ENCODE measurements around the gene MAP2K4. TPM values are rescaled to one million over a fixed set of nuclear protein-coding genes. Genes with fewer than 3 reads are reported as not detected.

Gene MAP2K4
- total and polyA plus RNA-seq, 2 donors (not counting 1 experiment from before 2014, with no cell fraction given) = 6.2 to 44.8 TPM

DNA sequence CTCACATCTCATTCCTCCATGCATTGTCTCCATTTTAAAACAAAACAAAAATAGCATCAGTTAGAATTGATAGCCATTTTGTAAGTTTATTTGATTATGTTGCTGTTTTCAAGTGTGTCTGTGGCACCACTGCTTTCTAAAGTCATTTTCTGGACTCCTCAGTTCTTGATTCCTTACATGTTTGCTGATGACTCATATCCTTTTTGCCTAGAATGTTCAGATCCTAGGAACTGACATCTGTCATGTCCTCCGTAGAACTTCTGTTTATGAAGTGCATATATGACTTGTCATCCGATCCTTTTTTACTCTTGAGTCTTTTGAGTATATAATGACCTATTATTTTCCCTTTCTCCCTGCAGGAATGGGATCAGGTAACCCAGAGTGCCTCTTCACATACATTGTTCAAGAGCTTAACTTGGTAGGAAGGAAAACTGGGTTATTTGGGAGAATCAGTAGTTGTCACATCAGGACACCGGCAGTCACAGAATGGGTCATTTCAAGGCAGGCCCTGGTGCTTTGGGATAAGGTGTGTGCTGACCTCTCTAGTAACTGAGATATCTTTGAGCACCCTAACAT lies 69.2 kb downstream of the MAP2K4 start:
- H3K36me3 ChIP-seq (replicated peaks in 1 of 2; ENCODE audit: control extremely low read depth in 1 of 2, control insufficient read depth in 1 of 2, extremely low read depth in 1 of 2, insufficient read depth in 2 of 2, low read length in 1 of 2) = peaks cover 0 to 15% of the 10 kb centered on the region in 2 experiments
- peaks cover 3% of the 10 kb centered on the region for H4K20me1 ChIP-seq (ENCODE audit: control insufficient read depth, insufficient read depth, low read length, poor library complexity, severe bottlenecking)
- intact Hi-C loops (cut with micrococcal nuclease) = no loop called here
- H3K9me3 Mint-ChIP-seq (ENCODE audit: insufficient read depth) = no peaks in the 10 kb centered on the region
- DNase-seq (no peak), ATAC-seq (ENCODE audit: low read depth) (no peak)
- no peak overlapping the region for H2AFZ ChIP-seq (ENCODE audit: insufficient read depth, low read depth, low read length, poor library complexity, severe bottlenecking)
- H3K4me2 ChIP-seq (replicated peaks; ENCODE audit: low read depth, low read length, poor library complexity, severe bottlenecking) = no peak overlapping the region
- H3K27ac ChIP-seq (ENCODE audit: low read length in 2 of 2) = no peak overlapping the region
- H3K79me2 ChIP-seq (ENCODE audit: control insufficient read depth, insufficient read depth, low read length) = peaks cover 3% of the 10 kb centered on the region
- H3K4me1 ChIP-seq (ENCODE audit: control insufficient read depth in 2 of 2, insufficient read depth in 2 of 2, low read length in 2 of 2) = no peaks in the 10 kb centered on the region
- ChIA-PET CTCF (no interaction called here), POLR2A (no interaction called here)
- H3K4me3 Mint-ChIP-seq = no peak overlapping the region
- H3K27me3 Mint-ChIP-seq = no peaks in the 10 kb centered on the region
- 100% methylated on average over 2 of the region's 3 CpGs for WGBS (ENCODE audit: insufficient coverage)
- no peak overlapping the region for H3K9ac ChIP-seq (ENCODE audit: low read length)
- peaks cover 5% of the 10 kb centered on the region for H3K4me1 Mint-ChIP-seq
- no peaks in the 10 kb centered on the region for H3K27me3 ChIP-seq (replicated peaks in 1 of 4; ENCODE audit: control extremely low read depth in 1 of 4, control insufficient read depth in 3 of 4, insufficient read depth in 4 of 4, low read length in 3 of 4)
- H3K9me3 ChIP-seq (ENCODE audit: control extremely low read depth in 1 of 3, control insufficient read depth in 2 of 3, insufficient read depth in 1 of 3, low read length in 2 of 3) = no peaks in the 10 kb centered on the region
- no peak overlapping the region for H3K27ac Mint-ChIP-seq
- no peak overlapping the region for H3K4me3 ChIP-seq (ENCODE audit: control extremely low read depth in 1 of 5, extremely low read depth in 1 of 5, insufficient read depth in 1 of 5, low read depth in 2 of 5, low read length in 4 of 5)
- TF ChIP-seq, protein P1, sequence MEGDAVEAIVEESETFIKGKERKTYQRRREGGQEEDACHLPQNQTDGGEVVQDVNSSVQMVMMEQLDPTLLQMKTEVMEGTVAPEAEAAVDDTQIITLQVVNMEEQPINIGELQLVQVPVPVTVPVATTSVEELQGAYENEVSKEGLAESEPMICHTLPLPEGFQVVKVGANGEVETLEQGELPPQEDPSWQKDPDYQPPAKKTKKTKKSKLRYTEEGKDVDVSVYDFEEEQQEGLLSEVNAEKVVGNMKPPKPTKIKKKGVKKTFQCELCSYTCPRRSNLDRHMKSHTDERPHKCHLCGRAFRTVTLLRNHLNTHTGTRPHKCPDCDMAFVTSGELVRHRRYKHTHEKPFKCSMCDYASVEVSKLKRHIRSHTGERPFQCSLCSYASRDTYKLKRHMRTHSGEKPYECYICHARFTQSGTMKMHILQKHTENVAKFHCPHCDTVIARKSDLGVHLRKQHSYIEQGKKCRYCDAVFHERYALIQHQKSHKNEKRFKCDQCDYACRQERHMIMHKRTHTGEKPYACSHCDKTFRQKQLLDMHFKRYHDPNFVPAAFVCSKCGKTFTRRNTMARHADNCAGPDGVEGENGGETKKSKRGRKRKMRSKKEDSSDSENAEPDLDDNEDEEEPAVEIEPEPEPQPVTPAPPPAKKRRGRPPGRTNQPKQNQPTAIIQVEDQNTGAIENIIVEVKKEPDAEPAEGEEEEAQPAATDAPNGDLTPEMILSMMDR (IDR thresholded peaks at IDR 0.05) = no peak
- no peak for TF ChIP-seq EZH2 (IDR thresholded peaks at IDR 0.05; ENCODE audit: borderline replicate concordance, insufficient read depth, low read depth, low read length, poor library complexity, severe bottlenecking)

DNA sequence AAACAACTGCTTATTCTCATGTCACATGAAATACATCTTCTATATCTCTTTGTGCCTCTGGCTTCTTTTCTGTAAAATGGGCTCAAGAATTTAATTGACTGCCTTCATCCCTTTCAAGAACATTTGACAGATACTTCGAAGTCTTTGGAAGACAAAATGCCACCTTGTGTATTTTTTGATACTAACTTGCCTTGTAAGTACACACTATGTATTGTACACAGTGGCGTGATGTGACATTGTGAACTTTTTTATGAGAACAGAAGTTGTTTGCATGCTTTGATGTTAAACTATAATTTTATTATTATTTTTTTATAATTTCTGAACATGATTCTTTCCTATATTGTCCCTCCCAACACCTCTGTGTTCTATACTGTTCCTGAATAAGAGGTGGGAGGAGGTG lies 73.7 kb downstream of the MAP2K4 start:
- no CpG with 5 or more reads among the region's 2 CpGs for WGBS (ENCODE audit: insufficient coverage)
- H3K4me3 Mint-ChIP-seq = no peak overlapping the region
- TF ChIP-seq EZH2 (IDR thresholded peaks at IDR 0.05; ENCODE audit: borderline replicate concordance, insufficient read depth, low read depth, low read length, poor library complexity, severe bottlenecking) = no peak
- TF ChIP-seq, protein P1 (IDR thresholded peaks at IDR 0.05) = no peak
- H3K27ac Mint-ChIP-seq = no peak overlapping the region
- no peaks in the 10 kb centered on the region for H3K79me2 ChIP-seq (ENCODE audit: control insufficient read depth, insufficient read depth, low read length)
- no peaks in the 10 kb centered on the region for H3K27me3 ChIP-seq (replicated peaks in 1 of 4; ENCODE audit: control extremely low read depth in 1 of 4, control insufficient read depth in 3 of 4, insufficient read depth in 4 of 4, low read length in 3 of 4)
- peaks cover 6% of the 10 kb centered on the region for H4K20me1 ChIP-seq (ENCODE audit: control insufficient read depth, insufficient read depth, low read length, poor library complexity, severe bottlenecking)
- intact Hi-C loops (cut with micrococcal nuclease) = no loop called here
- H3K36me3 ChIP-seq (replicated peaks in 1 of 2; ENCODE audit: control extremely low read depth in 1 of 2, control insufficient read depth in 1 of 2, extremely low read depth in 1 of 2, insufficient read depth in 2 of 2, low read length in 1 of 2) = peaks cover 8 to 17% of the 10 kb centered on the region in 2 experiments
- CTCF ChIA-PET = no interaction called here
- H3K4me1 Mint-ChIP-seq = peaks cover 9% of the 10 kb centered on the region
- H3K4me2 ChIP-seq (replicated peaks; ENCODE audit: low read depth, low read length, poor library complexity, severe bottlenecking) = no peak overlapping the region
- no peak for DNase-seq
- no peak overlapping the region for H2AFZ ChIP-seq (ENCODE audit: insufficient read depth, low read depth, low read length, poor library complexity, severe bottlenecking)
- H3K9me3 Mint-ChIP-seq (ENCODE audit: insufficient read depth) = no peaks in the 10 kb centered on the region
- POLR2A ChIA-PET = no interaction called here
- no peak overlapping the region for H3K9ac ChIP-seq (ENCODE audit: low read length)
- peaks cover 4 to 5% of the 10 kb centered on the region in 2 donors for H3K4me1 ChIP-seq (ENCODE audit: control insufficient read depth in 2 of 2, insufficient read depth in 2 of 2, low read length in 2 of 2)
- ATAC-seq (ENCODE audit: low read depth) = no peak
- no peak overlapping the region for H3K27ac ChIP-seq (ENCODE audit: low read length in 2 of 2)
- no peaks in the 10 kb centered on the region for H3K27me3 Mint-ChIP-seq
- no peaks in the 10 kb centered on the region for H3K9me3 ChIP-seq (ENCODE audit: control extremely low read depth in 1 of 3, control insufficient read depth in 2 of 3, insufficient read depth in 1 of 3, low read length in 2 of 3)
- H3K4me3 ChIP-seq (ENCODE audit: control extremely low read depth in 1 of 5, extremely low read depth in 1 of 5, insufficient read depth in 1 of 5, low read depth in 2 of 5, low read length in 4 of 5) = no peak overlapping the region

Measured in B cell (primary cell).